Measurements from ENCODE around the gene RBM47.

DNA sequence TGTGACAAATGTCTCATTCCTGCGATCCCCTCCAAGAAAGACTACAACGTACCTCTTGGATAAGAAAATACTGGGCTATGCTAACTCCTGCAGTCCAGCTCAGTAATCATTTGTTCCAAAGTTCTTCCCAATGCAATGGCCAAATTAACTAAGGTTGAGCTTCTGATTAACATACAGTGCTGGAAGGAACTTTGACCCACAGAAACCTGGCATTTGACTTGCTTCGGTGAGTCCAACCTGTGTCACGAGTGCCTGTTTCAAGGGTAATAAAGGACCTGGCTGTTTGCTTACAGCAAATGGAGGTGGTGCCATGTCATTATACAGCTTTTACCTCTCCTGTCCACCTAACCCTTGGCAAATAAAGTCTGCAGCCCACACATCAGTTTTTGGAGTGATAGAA lies 83.2 kb downstream of the RBM47 start:
- no peak for TF ChIP-seq CTCF (conservative IDR thresholded peaks at IDR 0.05; ENCODE audit: low read depth in 2 of 2)
- TF ChIP-seq ZNF331 (CRISPR knock-in tag; IDR thresholded peaks at IDR 0.05; ENCODE audit: low read depth) = no peak
- no peak for TF ChIP-seq EZH2phosphoT487 (IDR thresholded peaks at IDR 0.05; ENCODE audit: unreplicated experiment)
- TF ChIP-seq ETS1 (IDR thresholded peaks at IDR 0.05) = no peak
- no peak for TF ChIP-seq POLR2AphosphoS5 (IDR thresholded peaks at IDR 0.05; ENCODE audit: low read depth)
- TF ChIP-seq EZH2 (IDR thresholded peaks at IDR 0.05; ENCODE audit: low read depth, unreplicated experiment) = no peak
- no peak for TF ChIP-seq CREB1 (CRISPR knock-in tag; IDR thresholded peaks at IDR 0.05; ENCODE audit: low read depth)
- TF ChIP-seq REST (IDR thresholded peaks at IDR 0.05; ENCODE audit: unreplicated experiment) = no peak
- TF ChIP-seq NANOG (IDR thresholded peaks at IDR 0.05; ENCODE audit: borderline replicate concordance) = no peak
- no peak for TF ChIP-seq STAT1 (IDR thresholded peaks at IDR 0.05; ENCODE audit: unreplicated experiment)
- no peak for TF ChIP-seq JUNB (IDR thresholded peaks at IDR 0.05; ENCODE audit: unreplicated experiment)
- TF ChIP-seq ZNF114 (CRISPR knock-in tag; IDR thresholded peaks at IDR 0.05) = no peak
- TF ChIP-seq, protein P1, sequence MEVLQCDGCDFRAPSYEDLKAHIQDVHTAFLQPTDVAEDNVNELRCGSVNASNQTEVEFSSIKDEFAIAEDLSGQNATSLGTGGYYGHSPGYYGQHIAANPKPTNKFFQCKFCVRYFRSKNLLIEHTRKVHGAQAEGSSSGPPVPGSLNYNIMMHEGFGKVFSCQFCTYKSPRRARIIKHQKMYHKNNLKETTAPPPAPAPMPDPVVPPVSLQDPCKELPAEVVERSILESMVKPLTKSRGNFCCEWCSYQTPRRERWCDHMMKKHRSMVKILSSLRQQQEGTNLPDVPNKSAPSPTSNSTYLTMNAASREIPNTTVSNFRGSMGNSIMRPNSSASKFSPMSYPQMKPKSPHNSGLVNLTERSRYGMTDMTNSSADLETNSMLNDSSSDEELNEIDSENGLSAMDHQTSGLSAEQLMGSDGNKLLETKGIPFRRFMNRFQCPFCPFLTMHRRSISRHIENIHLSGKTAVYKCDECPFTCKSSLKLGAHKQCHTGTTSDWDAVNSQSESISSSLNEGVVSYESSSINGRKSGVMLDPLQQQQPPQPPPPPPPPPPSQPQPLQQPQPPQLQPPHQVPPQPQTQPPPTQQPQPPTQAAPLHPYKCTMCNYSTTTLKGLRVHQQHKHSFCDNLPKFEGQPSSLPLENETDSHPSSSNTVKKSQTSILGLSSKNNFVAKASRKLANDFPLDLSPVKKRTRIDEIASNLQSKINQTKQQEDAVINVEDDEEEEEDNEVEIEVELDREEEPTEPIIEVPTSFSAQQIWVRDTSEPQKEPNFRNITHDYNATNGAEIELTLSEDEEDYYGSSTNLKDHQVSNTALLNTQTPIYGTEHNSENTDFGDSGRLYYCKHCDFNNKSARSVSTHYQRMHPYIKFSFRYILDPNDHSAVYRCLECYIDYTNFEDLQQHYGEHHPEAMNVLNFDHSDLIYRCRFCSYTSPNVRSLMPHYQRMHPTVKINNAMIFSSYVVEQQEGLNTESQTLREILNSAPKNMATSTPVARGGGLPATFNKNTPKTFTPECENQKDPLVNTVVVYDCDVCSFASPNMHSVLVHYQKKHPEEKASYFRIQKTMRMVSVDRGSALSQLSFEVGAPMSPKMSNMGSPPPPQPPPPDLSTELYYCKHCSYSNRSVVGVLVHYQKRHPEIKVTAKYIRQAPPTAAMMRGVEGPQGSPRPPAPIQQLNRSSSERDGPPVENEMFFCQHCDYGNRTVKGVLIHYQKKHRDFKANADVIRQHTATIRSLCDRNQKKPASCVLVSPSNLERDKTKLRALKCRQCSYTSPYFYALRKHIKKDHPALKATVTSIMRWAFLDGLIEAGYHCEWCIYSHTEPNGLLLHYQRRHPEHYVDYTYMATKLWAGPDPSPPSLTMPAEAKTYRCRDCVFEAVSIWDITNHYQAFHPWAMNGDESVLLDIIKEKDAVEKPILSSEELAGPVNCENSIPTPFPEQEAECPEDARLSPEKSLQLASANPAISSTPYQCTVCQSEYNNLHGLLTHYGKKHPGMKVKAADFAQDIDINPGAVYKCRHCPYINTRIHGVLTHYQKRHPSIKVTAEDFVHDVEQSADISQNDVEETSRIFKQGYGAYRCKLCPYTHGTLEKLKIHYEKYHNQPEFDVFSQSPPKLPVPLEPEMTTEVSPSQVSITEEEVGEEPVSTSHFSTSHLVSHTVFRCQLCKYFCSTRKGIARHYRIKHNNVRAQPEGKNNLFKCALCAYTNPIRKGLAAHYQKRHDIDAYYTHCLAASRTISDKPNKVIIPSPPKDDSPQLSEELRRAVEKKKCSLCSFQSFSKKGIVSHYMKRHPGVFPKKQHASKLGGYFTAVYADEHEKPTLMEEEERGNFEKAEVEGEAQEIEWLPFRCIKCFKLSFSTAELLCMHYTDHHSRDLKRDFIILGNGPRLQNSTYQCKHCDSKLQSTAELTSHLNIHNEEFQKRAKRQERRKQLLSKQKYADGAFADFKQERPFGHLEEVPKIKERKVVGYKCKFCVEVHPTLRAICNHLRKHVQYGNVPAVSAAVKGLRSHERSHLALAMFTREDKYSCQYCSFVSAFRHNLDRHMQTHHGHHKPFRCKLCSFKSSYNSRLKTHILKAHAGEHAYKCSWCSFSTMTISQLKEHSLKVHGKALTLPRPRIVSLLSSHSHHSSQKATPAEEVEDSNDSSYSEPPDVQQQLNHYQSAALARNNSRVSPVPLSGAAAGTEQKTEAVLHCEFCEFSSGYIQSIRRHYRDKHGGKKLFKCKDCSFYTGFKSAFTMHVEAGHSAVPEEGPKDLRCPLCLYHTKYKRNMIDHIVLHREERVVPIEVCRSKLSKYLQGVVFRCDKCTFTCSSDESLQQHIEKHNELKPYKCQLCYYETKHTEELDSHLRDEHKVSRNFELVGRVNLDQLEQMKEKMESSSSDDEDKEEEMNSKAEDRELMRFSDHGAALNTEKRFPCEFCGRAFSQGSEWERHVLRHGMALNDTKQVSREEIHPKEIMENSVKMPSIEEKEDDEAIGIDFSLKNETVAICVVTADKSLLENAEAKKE (CRISPR knock-in tag; IDR thresholded peaks at IDR 0.05) = no peak

Data from GM23338 (cell line).